T1000 (cell line): Measurements from ENCODE around the gene DCDC1.

Experiments used
- DNase-seq: peaks from one replicate; lab custom pipeline; 2025; ENCODE audit warnings: mixed read lengths; lab: John Stamatoyannopoulos, UW

DCDC1 gene

GRCh38 chr11:31106968-31107576 is 262.5 kb downstream of the DCDC1 start:
- no peak for DNase-seq

GRCh38 chr11:31106326-31106725 is 263.2 kb downstream of the DCDC1 start:
- DNase-seq: no peak

GRCh38 chr11:31102875-31103274 is 266.7 kb downstream of the DCDC1 start:
- DNase-seq: no peak

GRCh38 chr11:31102316-31102715 is 267.2 kb downstream of the DCDC1 start:
- DNase-seq: no peak

- DNase-seq: no peak
Observed at GRCh38 chr11:31096191-31096805, 273.2 kb downstream of the DCDC1 start.

- no peak for DNase-seq
Observed at GRCh38 chr11:31092638-31093037, 276.9 kb downstream of the DCDC1 start.

GRCh38 chr11:31089117-31089516 is 280.4 kb downstream of the DCDC1 start:
- no peak for DNase-seq

- no peak for DNase-seq
Observed at GRCh38 chr11:31069447-31070205, 299.9 kb downstream of the DCDC1 start.

GRCh38 chr11:31060880-31061279 is 308.7 kb downstream of the DCDC1 start:
- no peak for DNase-seq

- DNase-seq: no peak
Observed at GRCh38 chr11:31059529-31059928, 310.0 kb downstream of the DCDC1 start.

GRCh38 chr11:31050061-31050765 is 319.3 kb downstream of the DCDC1 start:
- DNase-seq: no peak

GRCh38 chr11:31045335-31045734 is 324.2 kb downstream of the DCDC1 start:
- DNase-seq: no peak

- no peak for DNase-seq
Observed at GRCh38 chr11:31030138-31030792, 339.3 kb downstream of the DCDC1 start.

- no peak for DNase-seq
Observed at GRCh38 chr11:31026315-31026714, 343.2 kb downstream of the DCDC1 start.

GRCh38 chr11:31022080-31022479 is 347.5 kb downstream of the DCDC1 start:
- DNase-seq: no peak

GRCh38 chr11:31019786-31020185 is 349.8 kb downstream of the DCDC1 start:
- no peak for DNase-seq

- DNase-seq: no peak
Observed at GRCh38 chr11:31005202-31005601, 364.3 kb downstream of the DCDC1 start.

GRCh38 chr11:31001427-31001826 is 368.1 kb downstream of the DCDC1 start:
- no peak for DNase-seq

GRCh38 chr11:31000381-31000780 is 369.2 kb downstream of the DCDC1 start:
- no peak for DNase-seq

- DNase-seq: no peak
Observed at GRCh38 chr11:30992513-30992849, 377.1 kb downstream of the DCDC1 start.

- DNase-seq: no peak
Observed at GRCh38 chr11:30991802-30992512, 377.6 kb downstream of the DCDC1 start.

GRCh38 chr11:30991376-30991775 is 378.2 kb downstream of the DCDC1 start:
- DNase-seq: no peak
